ENCODE measurements around the gene WDFY2. TPM values are rescaled to one million over a fixed set of nuclear protein-coding genes. Genes with fewer than 3 reads are reported as not detected.
"Not testable (repeated sequence)": the region's sequence is repeated elsewhere in the genome, so short reads cannot be mapped to it uniquely, and the experiment has no call there.

WDFY2 gene
- total RNA-seq, 1 donor from 2014 or later: 20.7 TPM

GRCh38 chr13:51637852-51638215, 53.6 kb downstream of the WDFY2 start:
- H3K27ac Mint-ChIP-seq (ENCODE audit: unreplicated experiment): peak overlapping the region; percentile 15
- no peak for TF ChIP-seq CTCF (conservative IDR thresholded peaks at IDR 0.05)
- peak overlapping the region; percentile 41 for H3K4me3 Mint-ChIP-seq

GRCh38 chr13:51638216-51638871, 54.1 kb downstream of the WDFY2 start:
- peak overlapping the region; percentile 41 for H3K4me3 Mint-ChIP-seq
- no peaks in the 10 kb centered on the region for H3K27me3 Mint-ChIP-seq (ENCODE audit: low read depth)
- H3K27ac Mint-ChIP-seq (ENCODE audit: unreplicated experiment): peak overlapping the region; percentile 15
- H3K9me3 Mint-ChIP-seq: no peaks in the 10 kb centered on the region
- DNase-seq (ENCODE audit: low read depth, low spot score): no peak
- H3K4me1 Mint-ChIP-seq: peaks cover 64% of the 10 kb centered on the region
- TF ChIP-seq CTCF (conservative IDR thresholded peaks at IDR 0.05): no peak
- no peaks in the 10 kb centered on the region for H3K36me3 Mint-ChIP-seq (ENCODE audit: low read depth)

More at GRCh38 chr13:51637852-51638215, 53.6 kb downstream of the WDFY2 start:
- H3K27me3 Mint-ChIP-seq (ENCODE audit: low read depth): no peaks in the 10 kb centered on the region
- no peak for DNase-seq (ENCODE audit: low read depth, low spot score)
- no peaks in the 10 kb centered on the region for H3K36me3 Mint-ChIP-seq (ENCODE audit: low read depth)
- H3K9me3 Mint-ChIP-seq: no peaks in the 10 kb centered on the region
- H3K4me1 Mint-ChIP-seq: peaks cover 64% of the 10 kb centered on the region

GRCh38 chr13:51639171-51639570, 54.9 kb downstream of the WDFY2 start:
- no peak for DNase-seq (ENCODE audit: low read depth, low spot score)
- Mint-ChIP-seq H3K9me3 (no peaks in the 10 kb centered on the region), H3K4me1 (peaks cover 66% of the 10 kb centered on the region), H3K27me3 (ENCODE audit: low read depth) (no peaks in the 10 kb centered on the region), H3K4me3 (peak overlapping the region; percentile 29), H3K27ac (ENCODE audit: unreplicated experiment) (peak overlapping the region; percentile 22), H3K36me3 (ENCODE audit: low read depth) (no peaks in the 10 kb centered on the region)
- no peak for TF ChIP-seq CTCF (conservative IDR thresholded peaks at IDR 0.05)

GRCh38 chr13:51640696-51641095, 56.4 kb downstream of the WDFY2 start:
- H3K9me3 Mint-ChIP-seq; H3K4me3 Mint-ChIP-seq; DNase-seq (ENCODE audit: low read depth, low spot score); H3K27me3 Mint-ChIP-seq (ENCODE audit: low read depth); H3K27ac Mint-ChIP-seq (ENCODE audit: unreplicated experiment); H3K36me3 Mint-ChIP-seq (ENCODE audit: low read depth): not testable (repeated sequence)
- peaks cover 70% of the 10 kb centered on the region for H3K4me1 Mint-ChIP-seq

- peaks cover 62% of the 10 kb centered on the region for H3K4me1 Mint-ChIP-seq
- H3K4me3 Mint-ChIP-seq: no peak overlapping the region
- H3K27ac Mint-ChIP-seq (ENCODE audit: unreplicated experiment): peak overlapping the region; percentile 13
- no peaks in the 10 kb centered on the region for H3K27me3 Mint-ChIP-seq (ENCODE audit: low read depth)
- TF ChIP-seq CTCF (conservative IDR thresholded peaks at IDR 0.05): no peak
- H3K36me3 Mint-ChIP-seq (ENCODE audit: low read depth): no peaks in the 10 kb centered on the region
- no peaks in the 10 kb centered on the region for H3K9me3 Mint-ChIP-seq
- no peak for DNase-seq (ENCODE audit: low read depth, low spot score)
Observed at GRCh38 chr13:51643105-51643881, 59.0 kb downstream of the WDFY2 start.

- H3K27me3 Mint-ChIP-seq (ENCODE audit: low read depth): no peaks in the 10 kb centered on the region
Observed at GRCh38 chr13:51643882-51644281, 59.6 kb downstream of the WDFY2 start.

More at GRCh38 chr13:51643882-51644281, 59.6 kb downstream of the WDFY2 start:
- no peak for DNase-seq (ENCODE audit: low read depth, low spot score)
- Mint-ChIP-seq H3K4me1 (peaks cover 57% of the 10 kb centered on the region), H3K27ac (ENCODE audit: unreplicated experiment) (no peak overlapping the region), H3K9me3 (no peaks in the 10 kb centered on the region), H3K36me3 (ENCODE audit: low read depth) (no peaks in the 10 kb centered on the region), H3K4me3 (no peak overlapping the region)
- TF ChIP-seq CTCF (conservative IDR thresholded peaks at IDR 0.05): no peak
